SK-N-SH treated with all-trans-retinoic acid at 6 μM for 48 hours (cell line): ENCODE data around the gene TRAPPC4.
"Not testable (repeated sequence)": the region's sequence is repeated elsewhere in the genome, so short reads cannot be mapped to it uniquely, and the experiment has no call there.

Source experiments
- ATAC-seq: fragments of 200-7000 bp; cut with Tn5 transposase; 3 replicates; pipeline ENCODE4 v1.9.1; 2020; ENCODE audit warnings: mild to moderate bottlenecking, moderate library complexity
- ARNTL ChIP-seq: fragments of 450-650 bp; formaldehyde crosslinking; IDR thresholded peaks from 2 replicates; pipeline ENCODE4 v1.5.0; 2020; ENCODE audit warnings: low read depth, mild to moderate bottlenecking, moderate library complexity, borderline replicate concordance
- BACH2 ChIP-seq: fragments of 250-450 bp; sonication (Bioruptor Pico); IDR thresholded peaks from 2 replicates; pipeline ENCODE4 v1.9.0; 2021; ENCODE audit warnings: mild to moderate bottlenecking, borderline replicate concordance
- CSDC2 ChIP-seq: fragments of 250-450 bp; sonication (Bioruptor Pico); IDR thresholded peaks from 2 replicates; pipeline ENCODE4 v1.5.0; 2020; ENCODE audit warnings: mild to moderate bottlenecking, moderate library complexity
- GLIS3 ChIP-seq: fragments of 250-450 bp; sonication (Bioruptor Pico); IDR thresholded peaks from 2 replicates; pipeline ENCODE4 v1.5.0; 2020; ENCODE audit warnings: mild to moderate bottlenecking, moderate library complexity
- ISL1 ChIP-seq: fragments of 250-450 bp; sonication (Bioruptor Pico); IDR thresholded peaks from 2 replicates; pipeline ENCODE4 v2.1.2; 2022; ENCODE audit warnings: mild to moderate bottlenecking, moderate library complexity
- RARB ChIP-seq: fragments of 250-450 bp; sonication (Bioruptor Pico); IDR thresholded peaks from 2 replicates; pipeline ENCODE4 v1.8.0; 2021; ENCODE audit warnings: mild to moderate bottlenecking, moderate library complexity
- SNAI2 ChIP-seq: fragments of 250-450 bp; sonication (Bioruptor Pico); IDR thresholded peaks from 2 replicates; pipeline ENCODE4 v1.5.0; 2020; ENCODE audit warnings: mild to moderate bottlenecking, moderate library complexity
- TCF4 ChIP-seq: fragments of 250-450 bp; sonication (Bioruptor Pico); IDR thresholded peaks from 2 replicates; pipeline ENCODE4 v1.8.0; 2021; ENCODE audit warnings: mild to moderate bottlenecking, moderate library complexity, borderline replicate concordance
- TOX ChIP-seq: fragments of 250-450 bp; sonication (Bioruptor Pico); IDR thresholded peaks from 2 replicates; pipeline ENCODE4 v1.8.0; 2021; ENCODE audit warnings: mild to moderate bottlenecking, moderate library complexity, borderline replicate concordance
- ZC3H10 ChIP-seq: fragments of 250-450 bp; sonication (Bioruptor Pico); IDR thresholded peaks from 2 replicates; pipeline ENCODE4 v1.5.1; 2021; ENCODE audit warnings: mild to moderate bottlenecking, moderate library complexity
- ZFP3 ChIP-seq: fragments of 250-450 bp; sonication (Bioruptor Pico); IDR thresholded peaks from 2 replicates; pipeline ENCODE4 v1.5.0; 2020; ENCODE audit warnings: mild to moderate bottlenecking, moderate library complexity
- ZFP30 ChIP-seq: fragments of 450-650 bp; formaldehyde crosslinking; IDR thresholded peaks from 2 replicates; pipeline ENCODE4 v1.5.0; 2022; ENCODE audit warnings: mild to moderate bottlenecking, moderate library complexity
- ZNF565 ChIP-seq: fragments of 450-650 bp; formaldehyde crosslinking; conservative IDR thresholded peaks from 2 replicates; pipeline ENCODE4 v1.5.0; 2020; ENCODE audit warnings: low read depth, mild to moderate bottlenecking, moderate library complexity
- ZNF70 ChIP-seq: fragments of 450-650 bp; formaldehyde crosslinking; IDR thresholded peaks from 2 replicates; pipeline ENCODE4 v1.5.0; 2020; ENCODE audit warnings: mild to moderate bottlenecking, moderate library complexity
- ZNF8 ChIP-seq: fragments of 450-650 bp; formaldehyde crosslinking; IDR thresholded peaks from 2 replicates; pipeline ENCODE4 v1.5.0; 2020; ENCODE audit warnings: mild to moderate bottlenecking, moderate library complexity
- TF ChIP-seq, protein P1 (sequence below): fragments of 250-450 bp; sonication (Bioruptor Pico); IDR thresholded peaks from 2 replicates; pipeline ENCODE4 v1.8.0; 2020; ENCODE audit warnings: mild to moderate bottlenecking, moderate library complexity, borderline replicate concordance
- TF ChIP-seq, protein P2 (sequence below): fragments of 250-450 bp; sonication (Bioruptor Pico); IDR thresholded peaks from 2 replicates; pipeline ENCODE4 v1.8.0; 2021; ENCODE audit warnings: low read depth, mild to moderate bottlenecking, moderate library complexity, borderline replicate concordance
- TF ChIP-seq, protein P3 (sequence below): fragments of 250-450 bp; sonication (Bioruptor Pico); IDR thresholded peaks from 2 replicates; pipeline ENCODE4 v1.5.1; 2021; ENCODE audit warnings: mild to moderate bottlenecking, moderate library complexity
- TF ChIP-seq, protein P4 (sequence below): fragments of 250-450 bp; sonication (Bioruptor Pico); IDR thresholded peaks from 2 replicates; pipeline ENCODE4 v1.5.0; 2020; ENCODE audit warnings: mild to moderate bottlenecking, moderate library complexity
- TF ChIP-seq, protein P5 (sequence below): fragments of 250-450 bp; sonication (Bioruptor Pico); IDR thresholded peaks from 2 replicates; pipeline ENCODE4 v1.5.1; 2020; ENCODE audit warnings: low read depth, mild to moderate bottlenecking, moderate library complexity

The TRAPPC4 gene

DNA sequence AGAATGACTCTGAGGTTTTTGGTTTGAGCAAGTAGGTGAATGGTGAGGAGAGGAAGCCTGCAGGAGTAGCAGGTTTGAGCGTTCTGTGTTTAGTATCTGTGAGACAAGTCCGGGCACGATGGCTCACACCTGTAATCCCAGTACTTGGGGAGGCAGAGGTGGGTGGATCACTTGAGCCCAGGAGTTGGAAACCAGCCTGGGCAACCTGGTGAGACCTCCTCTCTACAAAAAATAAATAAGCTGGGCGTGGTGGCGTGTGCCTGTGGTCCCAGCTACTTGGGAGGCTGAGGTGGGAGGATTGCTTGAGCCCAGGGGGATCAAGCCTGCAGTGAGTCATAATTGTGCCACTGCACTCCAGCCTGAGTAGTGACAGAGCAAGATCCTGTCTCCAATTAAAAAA lies 30.3 kb upstream of the TRAPPC4 start:
- ATAC-seq, result no peak

DNA sequence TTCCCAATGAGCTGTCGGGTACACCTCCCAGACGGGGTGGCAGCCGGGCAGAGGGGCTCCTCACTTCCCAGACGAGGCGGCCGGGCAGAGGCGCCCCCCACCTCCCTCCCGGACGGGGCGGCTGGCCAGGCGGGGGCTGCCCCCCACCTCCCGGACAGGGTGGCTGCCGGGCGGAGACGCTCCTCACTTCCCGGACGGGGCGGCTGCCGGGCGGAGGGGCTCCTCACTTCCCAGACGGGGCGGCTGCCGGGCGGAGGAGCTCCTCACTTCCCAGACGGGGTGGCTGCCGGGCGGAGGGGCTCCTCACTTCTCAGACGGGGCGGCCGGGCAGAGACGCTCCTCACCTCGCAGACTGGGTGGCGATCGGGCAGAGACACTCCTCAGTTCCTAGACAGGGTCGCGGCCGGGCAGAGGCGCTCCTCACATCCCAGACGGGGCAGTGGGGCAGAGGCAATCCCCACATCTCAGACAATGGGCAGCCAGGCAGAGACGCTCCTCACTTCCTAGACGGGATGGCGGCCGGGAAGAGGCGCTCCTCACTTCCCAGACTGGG lies 27.0 kb upstream of the TRAPPC4 start:
- not testable (repeated sequence) for ATAC-seq

More for the DNA sequence above, 30.3 kb upstream of the TRAPPC4 start:
- TF ChIP-seq CSDC2 (no peak), ZNF8 (CRISPR knock-in tag) (no peak), ZFP3 (no peak), ZNF70 (no peak)
- TF ChIP-seq, protein P1, sequence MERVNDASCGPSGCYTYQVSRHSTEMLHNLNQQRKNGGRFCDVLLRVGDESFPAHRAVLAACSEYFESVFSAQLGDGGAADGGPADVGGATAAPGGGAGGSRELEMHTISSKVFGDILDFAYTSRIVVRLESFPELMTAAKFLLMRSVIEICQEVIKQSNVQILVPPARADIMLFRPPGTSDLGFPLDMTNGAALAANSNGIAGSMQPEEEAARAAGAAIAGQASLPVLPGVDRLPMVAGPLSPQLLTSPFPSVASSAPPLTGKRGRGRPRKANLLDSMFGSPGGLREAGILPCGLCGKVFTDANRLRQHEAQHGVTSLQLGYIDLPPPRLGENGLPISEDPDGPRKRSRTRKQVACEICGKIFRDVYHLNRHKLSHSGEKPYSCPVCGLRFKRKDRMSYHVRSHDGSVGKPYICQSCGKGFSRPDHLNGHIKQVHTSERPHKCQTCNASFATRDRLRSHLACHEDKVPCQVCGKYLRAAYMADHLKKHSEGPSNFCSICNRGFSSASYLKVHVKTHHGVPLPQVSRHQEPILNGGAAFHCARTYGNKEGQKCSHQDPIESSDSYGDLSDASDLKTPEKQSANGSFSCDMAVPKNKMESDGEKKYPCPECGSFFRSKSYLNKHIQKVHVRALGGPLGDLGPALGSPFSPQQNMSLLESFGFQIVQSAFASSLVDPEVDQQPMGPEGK (CRISPR knock-in tag), result no peak

DNA sequence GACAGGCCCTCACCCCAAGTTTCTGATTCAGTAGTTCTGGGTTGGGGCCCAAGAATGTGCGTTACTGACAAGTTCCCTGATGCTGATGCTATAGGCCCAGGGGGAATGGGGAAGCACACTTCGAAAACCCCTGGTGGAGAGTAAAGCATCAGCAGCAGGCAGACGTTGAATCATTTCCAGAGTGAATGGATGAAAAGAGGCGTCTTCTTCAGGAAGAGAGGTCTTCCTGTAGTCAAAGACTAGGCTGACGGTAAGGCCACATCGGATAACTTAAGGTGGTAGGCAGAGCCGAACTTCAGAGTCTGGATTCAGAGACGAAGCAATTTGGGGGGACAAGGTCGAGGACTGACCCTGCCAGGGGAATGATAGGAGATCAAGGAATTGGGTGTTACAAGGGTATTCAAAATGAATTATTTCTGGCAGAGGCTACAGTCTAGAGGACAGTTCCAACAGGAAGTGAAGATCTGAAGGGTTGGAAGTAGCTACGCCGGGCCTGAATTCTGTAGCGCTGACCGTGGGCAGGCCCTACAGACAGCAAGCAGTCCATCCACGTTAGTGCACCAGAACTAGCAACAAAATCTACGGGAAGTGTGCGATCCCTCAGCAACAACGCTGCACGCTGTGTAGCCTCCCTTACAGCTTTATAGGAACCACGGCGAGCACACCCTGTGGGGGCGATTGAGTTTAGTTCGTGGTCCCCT lies 21.5 kb upstream of the TRAPPC4 start:
- peak; percentile 13 for ATAC-seq
- TF ChIP-seq ZNF70 (no peak), SNAI2 (CRISPR knock-in tag) (no peak), ARNTL (CRISPR knock-in tag) (no peak), ZC3H10 (no peak), TOX (CRISPR knock-in tag) (no peak), CSDC2 (no peak), ZFP3 (no peak), RARB (CRISPR knock-in tag) (no peak), ISL1 (CRISPR knock-in tag) (no peak), ZFP30 (CRISPR knock-in tag) (no peak), BACH2 (CRISPR knock-in tag) (no peak), ZNF565 (CRISPR knock-in tag) (no peak), TCF4 (CRISPR knock-in tag) (no peak), GLIS3 (CRISPR knock-in tag) (no peak)
- TF ChIP-seq, protein P2, sequence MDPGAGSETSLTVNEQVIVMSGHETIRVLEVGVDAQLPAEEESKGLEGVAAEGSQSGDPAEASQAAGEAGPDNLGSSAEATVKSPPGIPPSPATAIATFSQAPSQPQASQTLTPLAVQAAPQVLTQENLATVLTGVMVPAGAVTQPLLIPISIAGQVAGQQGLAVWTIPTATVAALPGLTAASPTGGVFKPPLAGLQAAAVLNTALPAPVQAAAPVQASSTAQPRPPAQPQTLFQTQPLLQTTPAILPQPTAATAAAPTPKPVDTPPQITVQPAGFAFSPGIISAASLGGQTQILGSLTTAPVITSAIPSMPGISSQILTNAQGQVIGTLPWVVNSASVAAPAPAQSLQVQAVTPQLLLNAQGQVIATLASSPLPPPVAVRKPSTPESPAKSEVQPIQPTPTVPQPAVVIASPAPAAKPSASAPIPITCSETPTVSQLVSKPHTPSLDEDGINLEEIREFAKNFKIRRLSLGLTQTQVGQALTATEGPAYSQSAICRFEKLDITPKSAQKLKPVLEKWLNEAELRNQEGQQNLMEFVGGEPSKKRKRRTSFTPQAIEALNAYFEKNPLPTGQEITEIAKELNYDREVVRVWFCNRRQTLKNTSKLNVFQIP (CRISPR knock-in tag), result no peak
- TF ChIP-seq, protein P3, sequence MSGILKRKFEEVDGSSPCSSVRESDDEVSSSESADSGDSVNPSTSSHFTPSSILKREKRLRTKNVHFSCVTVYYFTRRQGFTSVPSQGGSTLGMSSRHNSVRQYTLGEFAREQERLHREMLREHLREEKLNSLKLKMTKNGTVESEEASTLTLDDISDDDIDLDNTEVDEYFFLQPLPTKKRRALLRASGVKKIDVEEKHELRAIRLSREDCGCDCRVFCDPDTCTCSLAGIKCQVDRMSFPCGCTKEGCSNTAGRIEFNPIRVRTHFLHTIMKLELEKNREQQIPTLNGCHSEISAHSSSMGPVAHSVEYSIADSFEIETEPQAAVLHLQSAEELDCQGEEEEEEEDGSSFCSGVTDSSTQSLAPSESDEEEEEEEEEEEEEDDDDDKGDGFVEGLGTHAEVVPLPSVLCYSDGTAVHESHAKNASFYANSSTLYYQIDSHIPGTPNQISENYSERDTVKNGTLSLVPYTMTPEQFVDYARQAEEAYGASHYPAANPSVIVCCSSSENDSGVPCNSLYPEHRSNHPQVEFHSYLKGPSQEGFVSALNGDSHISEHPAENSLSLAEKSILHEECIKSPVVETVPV (CRISPR knock-in tag), result no peak
- TF ChIP-seq, protein P4, sequence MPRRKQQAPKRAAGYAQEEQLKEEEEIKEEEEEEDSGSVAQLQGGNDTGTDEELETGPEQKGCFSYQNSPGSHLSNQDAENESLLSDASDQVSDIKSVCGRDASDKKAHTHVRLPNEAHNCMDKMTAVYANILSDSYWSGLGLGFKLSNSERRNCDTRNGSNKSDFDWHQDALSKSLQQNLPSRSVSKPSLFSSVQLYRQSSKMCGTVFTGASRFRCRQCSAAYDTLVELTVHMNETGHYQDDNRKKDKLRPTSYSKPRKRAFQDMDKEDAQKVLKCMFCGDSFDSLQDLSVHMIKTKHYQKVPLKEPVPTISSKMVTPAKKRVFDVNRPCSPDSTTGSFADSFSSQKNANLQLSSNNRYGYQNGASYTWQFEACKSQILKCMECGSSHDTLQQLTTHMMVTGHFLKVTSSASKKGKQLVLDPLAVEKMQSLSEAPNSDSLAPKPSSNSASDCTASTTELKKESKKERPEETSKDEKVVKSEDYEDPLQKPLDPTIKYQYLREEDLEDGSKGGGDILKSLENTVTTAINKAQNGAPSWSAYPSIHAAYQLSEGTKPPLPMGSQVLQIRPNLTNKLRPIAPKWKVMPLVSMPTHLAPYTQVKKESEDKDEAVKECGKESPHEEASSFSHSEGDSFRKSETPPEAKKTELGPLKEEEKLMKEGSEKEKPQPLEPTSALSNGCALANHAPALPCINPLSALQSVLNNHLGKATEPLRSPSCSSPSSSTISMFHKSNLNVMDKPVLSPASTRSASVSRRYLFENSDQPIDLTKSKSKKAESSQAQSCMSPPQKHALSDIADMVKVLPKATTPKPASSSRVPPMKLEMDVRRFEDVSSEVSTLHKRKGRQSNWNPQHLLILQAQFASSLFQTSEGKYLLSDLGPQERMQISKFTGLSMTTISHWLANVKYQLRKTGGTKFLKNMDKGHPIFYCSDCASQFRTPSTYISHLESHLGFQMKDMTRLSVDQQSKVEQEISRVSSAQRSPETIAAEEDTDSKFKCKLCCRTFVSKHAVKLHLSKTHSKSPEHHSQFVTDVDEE (CRISPR knock-in tag), result no peak
- TF ChIP-seq, protein P1 (CRISPR knock-in tag), result no peak
- TF ChIP-seq, protein P5, sequence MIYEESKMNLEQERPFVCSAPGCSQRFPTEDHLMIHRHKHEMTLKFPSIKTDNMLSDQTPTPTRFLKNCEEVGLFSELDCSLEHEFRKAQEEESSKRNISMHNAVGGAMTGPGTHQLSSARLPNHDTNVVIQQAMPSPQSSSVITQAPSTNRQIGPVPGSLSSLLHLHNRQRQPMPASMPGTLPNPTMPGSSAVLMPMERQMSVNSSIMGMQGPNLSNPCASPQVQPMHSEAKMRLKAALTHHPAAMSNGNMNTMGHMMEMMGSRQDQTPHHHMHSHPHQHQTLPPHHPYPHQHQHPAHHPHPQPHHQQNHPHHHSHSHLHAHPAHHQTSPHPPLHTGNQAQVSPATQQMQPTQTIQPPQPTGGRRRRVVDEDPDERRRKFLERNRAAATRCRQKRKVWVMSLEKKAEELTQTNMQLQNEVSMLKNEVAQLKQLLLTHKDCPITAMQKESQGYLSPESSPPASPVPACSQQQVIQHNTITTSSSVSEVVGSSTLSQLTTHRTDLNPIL (CRISPR knock-in tag), result no peak
